ENCODE data around the gene SKI.

DNA sequence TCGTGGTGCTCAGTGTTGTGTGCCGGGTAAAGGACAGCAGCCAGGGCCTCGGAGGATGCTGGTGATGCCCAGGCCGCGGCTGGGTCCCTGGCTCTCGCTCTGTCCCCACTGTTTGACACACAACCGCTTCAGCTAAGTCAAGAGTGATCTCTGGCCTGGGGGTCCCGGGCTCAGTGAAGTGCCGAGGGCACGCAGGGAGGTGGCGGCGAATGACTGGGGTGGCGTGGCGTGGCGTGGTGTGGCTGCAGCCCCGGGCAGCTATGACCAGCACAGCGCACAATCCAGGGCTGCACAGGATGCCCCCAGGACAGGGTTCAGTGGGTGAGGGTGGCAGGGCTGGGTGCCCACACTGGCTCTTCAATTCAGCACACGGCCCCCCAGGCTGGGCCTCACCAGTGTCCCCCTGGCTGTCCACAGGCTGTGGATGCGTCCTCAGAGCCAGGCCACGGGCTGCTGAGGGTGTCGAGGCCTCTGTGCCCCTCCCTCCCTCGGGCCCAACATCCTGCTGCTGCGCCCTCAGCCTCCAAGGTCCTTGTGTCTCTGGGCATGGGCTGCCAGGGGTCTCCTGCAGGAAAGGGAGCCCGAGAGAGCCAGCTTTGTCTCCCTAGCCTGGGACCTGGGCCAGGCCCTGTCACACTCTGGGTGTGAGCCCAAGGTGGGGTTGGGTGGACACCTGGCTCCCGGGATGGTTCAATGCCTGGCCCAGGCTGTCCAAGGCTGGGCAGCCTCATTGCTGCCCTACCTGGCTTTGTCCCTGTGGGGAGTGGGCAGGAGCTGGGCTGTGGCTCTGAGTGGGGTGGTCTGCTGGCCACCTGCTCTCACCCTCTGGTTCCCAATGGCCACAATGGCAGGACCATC lies 12.0 kb upstream of the SKI start:
- TF ChIP-seq, protein P1, sequence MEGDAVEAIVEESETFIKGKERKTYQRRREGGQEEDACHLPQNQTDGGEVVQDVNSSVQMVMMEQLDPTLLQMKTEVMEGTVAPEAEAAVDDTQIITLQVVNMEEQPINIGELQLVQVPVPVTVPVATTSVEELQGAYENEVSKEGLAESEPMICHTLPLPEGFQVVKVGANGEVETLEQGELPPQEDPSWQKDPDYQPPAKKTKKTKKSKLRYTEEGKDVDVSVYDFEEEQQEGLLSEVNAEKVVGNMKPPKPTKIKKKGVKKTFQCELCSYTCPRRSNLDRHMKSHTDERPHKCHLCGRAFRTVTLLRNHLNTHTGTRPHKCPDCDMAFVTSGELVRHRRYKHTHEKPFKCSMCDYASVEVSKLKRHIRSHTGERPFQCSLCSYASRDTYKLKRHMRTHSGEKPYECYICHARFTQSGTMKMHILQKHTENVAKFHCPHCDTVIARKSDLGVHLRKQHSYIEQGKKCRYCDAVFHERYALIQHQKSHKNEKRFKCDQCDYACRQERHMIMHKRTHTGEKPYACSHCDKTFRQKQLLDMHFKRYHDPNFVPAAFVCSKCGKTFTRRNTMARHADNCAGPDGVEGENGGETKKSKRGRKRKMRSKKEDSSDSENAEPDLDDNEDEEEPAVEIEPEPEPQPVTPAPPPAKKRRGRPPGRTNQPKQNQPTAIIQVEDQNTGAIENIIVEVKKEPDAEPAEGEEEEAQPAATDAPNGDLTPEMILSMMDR (IDR thresholded peaks at IDR 0.05) = no peak
- TF ChIP-seq POLR2AphosphoS5 (IDR thresholded peaks at IDR 0.05) = no peak

Data from breast epithelium (tissue), 3 donors.